Posterior vena cava (tissue), 2 donors: Measurements from ENCODE around the gene EXOC3L4. TPM values are rescaled to one million over a fixed set of nuclear protein-coding genes. Genes with fewer than 3 reads are reported as not detected.
A peak's percentile ranks its signal among the peaks of the same experiment; 100 is the strongest.
"Not testable (repeated sequence)": the region's sequence is repeated elsewhere in the genome, so short reads cannot be mapped to it uniquely, and the experiment has no call there.

Source experiments
- DNase-seq: peaks from one replicate; pipeline ENCODE4 v3.0.0-alpha.2; 2020; ENCODE audit warnings: low spot score
- intact Hi-C, 2 donors: fragments of 100-400 bp; cut with DNase I; formaldehyde crosslinking; loops; one replicate each; pipeline versions ENCODE4 v1.14.1 to v1.14.2; 2022 to 2023
- total RNA-seq, 2 donors: library from RNA; stranded (reverse); fragmentation: NEBNext Ultra II Directional; extraction: Animal tissue kit (Norgen Biotek cat#: 25700); gene quantifications; one replicate each; pipeline ENCODE4 v1.2.1, GENCODE V29; 2021
- donor health status: DM: yes; HTN: yes; CAD: no.
- donor health status: DM: yes; HTN: yes; CAD: no.

Gene EXOC3L4
- total RNA-seq, 2 donors from 2014 or later = 1.0 to 2.5 TPM

DNA sequence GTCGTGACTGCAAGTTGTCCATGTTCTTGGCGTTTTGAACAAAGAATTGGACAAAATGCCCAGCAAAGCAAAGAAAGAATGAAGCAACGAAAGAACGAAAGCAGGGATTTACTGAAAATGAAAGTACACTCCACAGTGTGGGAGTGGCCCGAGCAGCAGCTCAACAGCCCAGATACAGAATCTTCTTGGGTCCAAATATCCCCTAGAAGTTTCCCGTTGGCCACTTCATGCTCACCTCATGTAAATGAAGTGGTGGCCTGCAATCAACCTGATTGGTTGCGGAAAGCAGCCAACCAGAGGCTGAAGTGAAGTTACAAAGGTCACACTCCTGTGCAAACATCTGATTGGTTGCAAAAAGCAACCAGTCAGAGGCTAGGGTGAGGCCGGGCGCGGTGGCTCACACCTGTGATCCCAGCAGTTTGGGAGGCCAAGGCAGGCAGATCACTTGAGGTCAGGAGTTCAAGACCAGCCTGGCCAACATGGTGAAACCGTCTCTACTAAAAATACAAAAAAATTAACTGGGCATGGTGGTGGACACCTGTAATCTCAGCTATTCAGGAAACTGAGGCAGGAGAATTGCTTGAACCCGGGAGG lies 20.7 kb downstream of the EXOC3L4 start:
- intact Hi-C loops, DNase-seq: not testable (repeated sequence)

DNA sequence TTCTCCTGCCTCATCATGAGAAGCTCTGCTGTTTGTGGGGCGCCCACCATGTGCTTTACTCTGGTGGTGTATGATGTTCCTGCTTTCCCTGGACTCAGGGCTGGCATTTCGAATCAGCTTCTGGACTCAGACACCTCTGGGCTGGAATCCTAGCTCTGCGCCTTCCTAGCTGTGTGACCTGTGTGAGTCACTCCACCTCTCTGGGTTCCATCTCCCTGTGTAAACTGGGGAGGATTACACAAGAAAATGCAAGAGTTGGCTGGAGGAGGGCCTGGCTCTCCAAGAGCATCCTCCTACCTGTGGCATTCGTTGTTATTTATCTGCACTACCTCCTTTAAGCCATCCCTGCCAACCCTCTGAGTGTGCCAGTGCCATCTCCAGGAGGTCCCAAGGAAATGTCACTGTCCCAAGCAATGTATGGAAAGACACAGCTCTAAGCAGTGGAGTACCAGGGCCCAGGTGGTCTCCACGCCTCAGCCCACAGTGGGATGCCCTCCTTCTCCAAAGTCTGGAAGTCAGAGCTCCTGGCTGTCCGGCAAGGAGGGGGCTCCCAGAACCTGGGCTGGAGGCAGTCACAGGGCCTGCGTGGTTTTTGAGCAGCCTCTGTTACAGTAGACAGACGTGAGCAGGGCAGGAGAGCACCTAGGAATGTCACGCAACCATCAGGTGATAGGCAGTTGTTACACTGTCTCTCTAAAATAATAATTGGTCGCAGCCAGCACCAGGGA lies 21.5 kb downstream of the EXOC3L4 start:
- DNase-seq = no peak
- intact Hi-C loops = no loop called here

- no peak for DNase-seq
- intact Hi-C loops = no loop called here
Observed at GRCh38 chr14:103116636-103117035, 22.1 kb downstream of the EXOC3L4 start.

DNA sequence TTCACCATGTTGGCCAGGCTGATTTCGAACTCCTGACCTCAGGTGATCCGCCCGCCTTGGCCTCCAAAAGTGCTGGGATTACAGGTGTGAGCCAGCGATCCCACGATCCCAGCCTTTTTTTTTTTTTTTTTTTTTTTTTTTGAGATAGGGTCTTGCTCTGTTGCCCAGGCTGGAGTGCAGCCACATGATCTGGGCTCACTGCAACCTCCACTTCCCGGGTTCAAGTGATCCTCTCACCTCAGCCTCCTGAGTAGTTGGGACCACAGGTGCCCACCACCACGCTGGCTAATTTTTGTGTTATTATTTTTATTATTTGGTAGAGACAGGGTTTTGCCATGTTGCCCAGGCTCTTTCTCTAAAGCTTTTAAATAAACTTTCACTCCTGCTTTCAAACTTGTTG lies 23.0 kb downstream of the EXOC3L4 start:
- intact Hi-C loops, DNase-seq: not testable (repeated sequence)

GRCh38 chr14:103118018-103118662 lies 23.6 kb downstream of the EXOC3L4 start:
- intact Hi-C loops = no loop called here
- peak; percentile 94 for DNase-seq

DNA sequence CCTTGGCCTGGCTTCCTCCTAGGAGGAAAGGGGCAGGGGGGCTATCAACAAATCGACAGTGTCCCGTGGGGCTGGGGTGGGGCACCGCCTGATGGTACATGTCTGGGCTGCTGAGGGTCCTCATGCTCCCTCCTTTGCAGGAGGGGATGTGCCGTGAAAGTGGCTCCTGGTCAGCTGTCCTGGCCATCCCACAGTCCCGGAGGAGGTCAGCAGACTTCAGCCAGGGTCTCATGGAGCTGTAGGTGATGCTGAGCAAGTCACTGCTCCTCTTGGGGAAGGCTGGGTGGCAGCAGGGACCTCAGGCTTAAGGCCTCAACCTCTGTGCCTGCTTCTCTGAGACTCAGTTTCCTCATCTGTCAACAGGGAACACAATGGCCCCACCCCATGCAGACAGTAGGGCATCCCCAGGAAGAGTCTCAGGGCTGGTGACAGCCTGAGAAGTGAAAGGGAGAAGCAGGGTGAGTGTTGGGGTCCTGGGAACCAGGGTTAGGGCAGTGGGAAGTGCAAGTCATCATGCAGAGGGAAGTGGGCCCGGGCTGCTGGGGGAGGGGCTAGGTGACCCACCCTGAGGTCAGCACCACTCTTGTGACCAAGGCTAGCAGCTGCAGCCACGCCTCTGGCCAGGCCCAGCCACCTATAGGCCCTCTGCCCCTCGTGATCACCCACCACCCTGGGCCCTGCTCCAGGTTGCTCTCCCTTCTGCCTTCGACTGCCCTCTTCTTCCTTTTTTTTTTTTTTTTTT lies 24.3 kb downstream of the EXOC3L4 start:
- DNase-seq = peak; percentile 95
- intact Hi-C loops = no loop called here

DNA sequence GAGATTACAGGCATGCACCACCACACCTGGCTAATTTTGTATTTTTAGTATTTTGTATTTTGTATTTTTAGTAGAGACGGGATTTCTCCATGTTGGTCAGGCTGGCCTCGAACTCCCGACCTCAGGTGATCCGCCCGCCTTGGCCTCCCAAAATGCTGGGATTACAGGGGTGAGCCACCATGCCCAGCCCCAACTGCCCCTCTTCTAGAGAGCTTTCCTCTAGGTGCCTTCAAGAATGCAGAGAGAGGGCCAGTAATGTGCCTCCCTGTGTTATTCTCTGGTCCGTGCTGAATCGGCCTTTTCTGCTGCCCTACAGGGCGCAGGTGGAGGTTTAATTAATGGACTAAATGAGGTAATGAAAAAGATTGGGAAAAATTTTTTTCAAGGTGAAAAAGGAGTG lies 25.0 kb downstream of the EXOC3L4 start:
- intact Hi-C loops, DNase-seq: not testable (repeated sequence)

DNA sequence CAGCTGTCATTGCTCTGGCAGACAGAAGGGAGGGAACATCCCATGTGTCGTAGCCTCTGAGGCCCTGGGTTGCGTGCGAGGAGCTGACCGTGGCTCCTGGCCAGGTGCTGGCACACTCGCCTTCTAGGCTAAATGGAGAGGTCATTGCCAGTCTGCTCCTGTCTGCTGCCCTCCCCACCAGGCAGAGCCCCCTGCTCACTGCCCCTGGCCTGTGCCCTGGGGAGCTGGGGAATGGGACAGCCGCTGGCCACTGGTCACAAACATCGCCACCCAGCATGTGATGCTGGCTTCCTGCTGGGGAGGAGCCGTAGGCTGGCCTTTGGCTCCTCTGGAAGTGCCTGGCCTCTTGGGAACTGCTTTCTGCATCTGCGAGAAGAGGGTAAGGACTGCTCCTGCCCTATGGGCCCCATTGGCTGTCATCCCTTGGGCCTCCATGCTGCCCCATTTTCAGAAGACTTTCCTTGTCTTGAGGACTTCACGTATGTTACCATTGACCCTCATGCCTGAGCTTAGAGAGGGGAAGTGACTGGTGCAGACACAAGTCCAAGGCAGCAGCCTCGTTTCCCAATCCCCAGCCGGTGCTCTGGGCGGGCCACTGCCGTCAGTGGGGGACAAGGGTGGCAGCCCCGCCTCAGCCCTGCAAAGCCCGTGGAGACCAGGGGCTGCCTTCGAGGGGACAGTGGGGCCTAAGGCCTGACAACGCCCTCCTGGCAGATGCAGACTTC lies 26.8 kb downstream of the EXOC3L4 start:
- intact Hi-C loops = no loop called here
- peak; percentile 94 for DNase-seq

DNA sequence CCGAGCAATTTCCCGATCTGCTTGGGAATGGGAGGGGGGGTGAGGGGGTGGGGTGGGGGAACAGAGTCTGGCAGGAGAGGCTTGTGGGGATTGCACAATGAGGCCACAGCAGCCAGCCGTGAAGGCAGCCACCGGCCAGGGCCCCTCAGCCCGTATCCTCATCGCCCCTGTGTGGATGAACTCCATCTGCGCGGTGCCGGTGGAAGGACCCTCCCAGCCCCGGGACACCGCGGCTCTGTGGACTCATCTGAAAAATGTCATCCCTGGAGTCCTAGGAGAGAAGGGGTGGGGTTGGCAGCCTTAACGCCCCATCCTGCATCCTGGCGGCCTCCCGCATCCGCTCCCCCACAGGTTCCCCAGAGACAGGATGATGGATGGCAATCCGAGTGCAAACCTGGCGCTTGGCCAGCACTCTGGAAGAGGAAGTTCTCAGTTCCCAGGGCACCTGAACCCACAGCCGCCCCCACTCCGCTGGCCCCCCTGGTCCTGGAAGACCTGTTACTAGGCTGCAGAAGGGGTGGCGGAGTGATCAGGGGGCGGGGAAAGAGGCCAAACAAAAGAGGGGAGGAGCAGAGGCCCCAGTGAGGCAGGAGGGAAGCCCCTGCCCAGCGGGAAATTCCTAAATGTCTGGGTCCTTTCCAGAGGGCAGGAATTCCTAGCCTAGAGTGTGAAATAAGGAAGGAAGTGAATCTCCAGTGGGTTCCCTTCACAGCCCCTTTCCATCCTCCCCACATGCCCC lies 27.5 kb downstream of the EXOC3L4 start:
- peak; percentile 96 for DNase-seq
- intact Hi-C loops = no loop called here

DNA sequence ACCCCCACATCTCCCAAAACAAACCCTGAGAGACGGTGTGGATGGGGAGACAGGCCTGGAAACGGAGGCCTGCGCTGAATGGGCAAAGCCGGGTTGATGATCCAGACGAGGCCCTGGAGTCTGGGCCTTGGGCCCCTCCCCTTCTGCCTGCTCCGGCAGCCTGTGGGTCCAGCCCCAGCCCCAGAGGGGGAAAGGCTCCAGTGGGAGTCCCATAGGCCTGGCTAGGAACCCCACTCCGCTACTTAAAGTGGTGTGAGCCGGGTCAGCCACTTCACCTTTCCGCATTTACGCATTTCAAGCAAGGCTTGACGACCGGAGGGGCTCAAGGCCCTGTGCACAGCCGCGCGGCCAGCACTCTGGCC lies 28.0 kb downstream of the EXOC3L4 start:
- intact Hi-C loops = no loop called here
- DNase-seq = no peak

DNA sequence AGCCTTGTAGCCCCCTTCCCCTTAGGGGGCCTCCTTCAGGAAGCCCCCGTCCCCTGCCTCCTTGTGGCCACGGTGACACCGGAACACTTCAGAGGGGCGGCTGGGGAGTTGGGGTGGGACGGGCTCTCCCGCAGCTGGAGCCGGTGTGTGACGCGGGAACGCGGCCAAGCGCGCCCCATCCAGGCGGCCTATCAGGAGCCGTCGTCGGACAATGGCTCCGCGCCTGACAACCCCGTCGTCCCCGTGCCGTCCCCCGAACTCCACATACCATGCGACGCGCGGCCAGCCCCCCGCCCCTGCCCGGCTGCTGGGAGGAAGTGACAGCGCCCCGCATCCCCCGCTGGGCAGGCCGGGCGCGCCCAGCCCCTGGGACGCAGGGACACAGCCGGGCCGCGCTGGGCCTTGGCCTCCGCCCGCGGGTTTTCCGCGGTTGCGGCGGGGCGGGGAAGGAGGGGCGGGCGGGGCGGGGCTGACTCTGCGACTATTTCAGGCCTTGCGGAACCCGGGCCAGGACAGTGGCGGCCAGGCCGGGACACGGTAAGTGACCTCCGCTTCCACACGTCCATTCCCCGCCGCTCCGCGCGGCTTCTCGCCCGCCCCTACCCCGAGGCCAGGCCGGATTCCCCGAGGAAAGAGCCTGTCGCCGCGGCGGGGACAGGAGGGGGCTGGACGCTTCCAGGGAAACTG lies 28.6 kb downstream of the EXOC3L4 start, which contains the start of gene TNFAIP2:
TNFAIP2 (plus strand) TSS at position 515 of the 687 bp plus-strand sequence. CDS start 2,997 bp downstream, outside the sequence.
- DNase-seq = peak; percentile 93
- intact Hi-C loops = no loop called here

GRCh38 chr14:103123634-103124500 lies 29.3 kb downstream of the EXOC3L4 start:
- intact Hi-C loops = no loop called here
- DNase-seq = peak; percentile 90

DNA sequence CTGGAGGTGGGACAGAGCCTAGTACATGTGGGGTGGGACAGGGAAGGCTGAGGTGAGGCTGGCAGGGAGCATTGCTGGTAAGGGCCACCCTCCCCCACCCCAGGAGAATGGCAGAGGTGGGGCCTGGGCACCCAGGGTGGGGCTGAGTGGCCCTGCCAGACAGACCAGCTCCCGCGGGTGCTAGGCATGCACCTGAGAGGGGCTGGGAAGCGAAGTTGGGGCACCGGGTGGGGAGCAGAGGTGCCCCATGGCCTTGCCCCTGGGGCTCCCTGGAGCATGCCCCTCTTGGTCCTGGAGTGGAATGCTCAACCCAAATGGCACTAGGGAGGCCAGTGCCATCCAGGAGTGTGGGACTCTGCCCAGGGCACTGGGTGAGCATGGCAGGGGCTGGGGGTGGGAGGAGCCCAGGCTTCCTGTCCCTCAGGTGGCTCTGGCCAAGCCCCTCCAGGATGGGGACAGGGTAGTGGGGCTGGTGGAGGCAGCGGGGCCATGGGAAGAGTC lies 30.0 kb downstream of the EXOC3L4 start:
- DNase-seq = no peak

GRCh38 chr14:103125098-103126070 lies 30.9 kb downstream of the EXOC3L4 start:
- intact Hi-C loops = no loop called here
- DNase-seq = no peak

More for the DNA sequence above, 30.0 kb downstream of the EXOC3L4 start:
- intact Hi-C loops = no loop called here

- no peak for DNase-seq
- intact Hi-C loops = no loop called here
Observed at GRCh38 chr14:103126088-103126872, 31.8 kb downstream of the EXOC3L4 start.
